ENCODE data around the gene G6PD.
"Not testable (repeated sequence)": the region's sequence is repeated elsewhere in the genome, so short reads cannot be mapped to it uniquely, and the experiment has no call there.

The G6PD gene

GRCh38 chrX:154515090-154515965 is 31.3 kb downstream of the G6PD start:
- ATAC-seq, result no peak
- DNase-seq, result no peak

- DNase-seq (no peak), ATAC-seq (no peak)
These were observed 32.9 kb downstream of the G6PD start for GRCh38 chrX:154513716-154514115.

GRCh38 chrX:154512879-154513553 is 33.6 kb downstream of the G6PD start:
- no peak for ATAC-seq
- no peak for DNase-seq

- DNase-seq, result no peak
- ATAC-seq, result no peak
These were observed 34.9 kb downstream of the G6PD start for GRCh38 chrX:154511761-154512160.

GRCh38 chrX:154509455-154509854 is 37.2 kb downstream of the G6PD start:
- ATAC-seq (no peak), DNase-seq (no peak)

- ATAC-seq, result no peak
- no peak for DNase-seq
These were observed 38.3 kb downstream of the G6PD start for GRCh38 chrX:154508384-154508745.

- ATAC-seq (no peak), DNase-seq (no peak)
These were observed 38.8 kb downstream of the G6PD start for GRCh38 chrX:154507673-154508383.

- DNase-seq (no peak), ATAC-seq (no peak)
These were observed 39.9 kb downstream of the G6PD start for GRCh38 chrX:154506483-154507332.

GRCh38 chrX:154505734-154506133 is 40.9 kb downstream of the G6PD start:
- no peak for ATAC-seq
- no peak for DNase-seq

GRCh38 chrX:154502989-154503388 is 43.7 kb downstream of the G6PD start:
- no peak for ATAC-seq
- DNase-seq, result no peak

GRCh38 chrX:154502098-154502497 is 44.5 kb downstream of the G6PD start:
- DNase-seq, result no peak
- no peak for ATAC-seq

GRCh38 chrX:154501423-154501822 is 45.2 kb downstream of the G6PD start:
- not testable (repeated sequence) for ATAC-seq, DNase-seq

- DNase-seq, ATAC-seq: not testable (repeated sequence)
These were observed 50.0 kb downstream of the G6PD start for GRCh38 chrX:154496591-154497137.

- ATAC-seq, result no peak
These were observed 51.1 kb downstream of the G6PD start for GRCh38 chrX:154495472-154495922.

GRCh38 chrX:154494715-154495114 is 51.9 kb downstream of the G6PD start:
- ATAC-seq (no peak), DNase-seq (no peak)

More at GRCh38 chrX:154495472-154495922, 51.1 kb downstream of the G6PD start:
- DNase-seq, result no peak

GRCh38 chrX:154490414-154491083 is 56.1 kb downstream of the G6PD start, which contains the start of gene SLC10A3:
SLC10A3 (minus strand) TSS chrX:154490629; CDS start chrX:154488940, 1,689 bp downstream.
- ATAC-seq (peak; percentile 91), DNase-seq (peak; percentile 89)

- DNase-seq (peak; percentile 35), ATAC-seq (peak; percentile 37)
These were observed 56.6 kb downstream of the G6PD start for GRCh38 chrX:154490021-154490413.

GRCh38 chrX:154489182-154489581 is 57.5 kb downstream of the G6PD start:
- ATAC-seq, result no peak
- DNase-seq, result no peak

- DNase-seq, result no peak
- no peak for ATAC-seq
These were observed 58.1 kb downstream of the G6PD start for GRCh38 chrX:154488336-154489075.

Data from stimulated activated naive CD8-positive, alpha-beta T cell treated with anti-CD3 and anti-CD28 coated beads, Interleukin-15, Interleukin-2, amounts not matched to agents 100 U/mL and 50 U/mL, for 24 hours (primary cell).